GM21825 (cell line): ENCODE measurements around the gene ASTN2.

Source experiments
- ATAC-seq: cut with Tn5 transposase; IDR thresholded peaks from one replicate; pipeline ENCODE4 v1.9.1; 2021; ENCODE audit warnings: mild to moderate bottlenecking, moderate library complexity; ENCODE audit not compliant: unreplicated experiment

The ASTN2 gene

DNA sequence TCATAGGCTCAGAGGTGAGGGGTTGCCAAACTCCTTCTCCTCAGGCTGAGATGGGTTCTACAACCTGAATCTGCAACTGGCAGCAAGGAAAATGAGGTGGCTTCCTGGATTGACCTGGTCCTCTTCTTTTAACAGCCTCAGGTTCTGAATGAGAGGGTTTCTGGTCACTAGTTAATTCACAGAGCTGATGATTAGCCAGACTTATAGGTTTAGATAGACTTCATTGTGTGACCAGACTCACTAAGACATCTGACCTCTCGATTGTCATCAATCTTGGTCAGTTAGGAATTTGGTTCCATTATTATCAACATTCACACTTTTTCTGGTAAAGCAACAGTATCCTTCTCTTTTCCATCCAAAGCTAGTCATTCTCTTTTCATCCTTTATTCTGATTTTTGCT is 1003.4 kb downstream of the ASTN2 start:
- no peak for ATAC-seq

- no peak for ATAC-seq
Measured at GRCh38 chr9:116409638-116410037, 1005.2 kb downstream of the ASTN2 start.

DNA sequence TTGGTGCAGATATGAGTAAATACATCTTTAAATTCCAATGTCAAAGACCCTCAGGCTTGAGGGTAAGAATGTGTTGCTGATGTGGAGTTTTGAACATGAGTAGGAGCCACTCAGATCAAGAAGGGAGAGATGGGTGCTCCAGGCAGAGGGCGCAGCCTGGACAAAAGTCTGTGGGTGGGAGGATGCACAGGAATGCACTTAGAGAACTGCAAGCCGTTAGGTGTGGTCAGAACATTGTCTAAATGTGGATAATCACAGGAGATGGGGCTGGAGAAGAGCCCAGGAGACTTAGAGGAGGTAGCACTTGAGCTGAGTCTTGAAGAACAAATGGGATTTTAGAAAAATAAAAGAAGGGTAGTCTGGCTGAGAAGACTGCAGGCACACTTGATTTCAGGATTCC is 1005.7 kb downstream of the ASTN2 start:
- ATAC-seq = no peak

- ATAC-seq = no peak
Measured at GRCh38 chr9:116406469-116406868, 1008.4 kb downstream of the ASTN2 start.

- ATAC-seq = no peak
Measured at GRCh38 chr9:116405321-116405720, 1009.5 kb downstream of the ASTN2 start.

DNA sequence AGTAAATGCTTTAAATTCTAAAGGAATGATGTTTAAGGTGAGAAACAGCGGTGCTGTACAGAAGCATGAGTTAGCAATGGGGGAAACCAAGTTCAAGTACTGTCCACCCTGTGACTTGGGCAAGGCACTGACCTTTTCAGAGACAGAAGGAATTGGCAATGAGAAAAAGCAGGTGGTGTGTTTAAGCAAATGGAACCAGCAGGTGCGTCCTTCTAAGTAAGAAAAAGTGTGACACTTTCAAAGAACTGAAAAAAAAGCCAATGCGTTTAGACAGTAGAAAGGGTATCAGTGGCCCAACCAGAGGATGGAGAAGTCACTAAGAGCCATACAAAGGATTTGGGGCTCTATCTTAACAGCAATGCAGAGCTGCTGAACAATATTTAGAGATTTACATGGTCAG is 1010.6 kb downstream of the ASTN2 start:
- no peak for ATAC-seq

DNA sequence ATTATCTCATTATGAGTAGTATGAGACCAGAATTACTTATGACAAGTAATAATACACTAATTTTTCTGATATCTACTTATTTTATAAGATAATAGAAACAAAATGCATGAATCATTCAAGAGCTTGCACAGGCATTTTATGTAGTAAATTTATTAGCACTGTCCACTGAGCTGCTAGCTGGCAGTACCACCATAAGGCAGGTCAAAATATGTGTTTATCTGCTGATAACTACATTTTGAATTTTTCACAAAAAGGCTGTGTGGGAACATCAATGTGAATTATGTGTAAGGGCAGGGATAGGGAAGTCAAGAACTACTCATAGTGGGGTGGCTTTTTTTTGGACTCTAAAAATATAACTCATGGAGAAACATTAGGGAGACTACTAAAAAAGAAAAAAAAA is 1011.7 kb downstream of the ASTN2 start:
- ATAC-seq = no peak

GRCh38 chr9:116395699-116396037 is 1019.2 kb downstream of the ASTN2 start:
- ATAC-seq = no peak

DNA sequence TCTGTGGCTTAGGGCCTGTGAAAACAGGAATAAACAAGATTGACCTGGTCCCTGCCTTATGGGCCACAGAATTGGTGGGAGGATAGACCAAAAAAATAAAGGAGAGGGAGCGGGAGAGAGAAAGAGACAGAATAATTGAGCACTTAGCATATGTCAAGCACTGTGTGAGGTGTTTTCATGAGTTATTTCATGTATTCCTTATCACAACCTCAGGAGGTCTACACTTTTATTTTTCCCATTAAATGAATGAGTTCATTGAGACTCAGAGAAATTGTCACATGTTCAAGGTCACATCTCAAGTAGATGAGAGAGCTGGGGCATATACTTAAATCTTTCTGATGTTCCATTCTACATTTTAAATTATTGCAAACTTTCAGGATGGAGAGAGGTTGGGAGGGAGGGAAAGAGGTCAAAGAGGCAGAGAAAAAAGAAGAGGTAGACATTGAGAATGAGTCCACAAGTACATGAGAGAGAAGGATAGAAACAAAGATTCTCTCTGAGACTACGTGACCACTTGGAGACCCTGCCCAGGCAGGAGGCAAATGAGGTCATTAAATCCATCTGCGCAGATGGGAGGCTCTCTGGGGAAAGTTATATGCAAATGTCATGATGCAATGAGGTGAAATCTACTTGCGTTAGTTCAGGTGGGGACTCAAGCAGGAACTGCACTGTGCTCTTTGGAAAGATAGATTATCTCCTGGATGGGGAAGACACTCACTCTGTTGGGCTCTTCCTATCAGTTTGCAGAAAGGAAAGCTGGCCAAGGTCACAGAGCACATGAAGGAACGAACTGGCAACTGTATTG is 1019.8 kb downstream of the ASTN2 start:
- ATAC-seq = no peak

DNA sequence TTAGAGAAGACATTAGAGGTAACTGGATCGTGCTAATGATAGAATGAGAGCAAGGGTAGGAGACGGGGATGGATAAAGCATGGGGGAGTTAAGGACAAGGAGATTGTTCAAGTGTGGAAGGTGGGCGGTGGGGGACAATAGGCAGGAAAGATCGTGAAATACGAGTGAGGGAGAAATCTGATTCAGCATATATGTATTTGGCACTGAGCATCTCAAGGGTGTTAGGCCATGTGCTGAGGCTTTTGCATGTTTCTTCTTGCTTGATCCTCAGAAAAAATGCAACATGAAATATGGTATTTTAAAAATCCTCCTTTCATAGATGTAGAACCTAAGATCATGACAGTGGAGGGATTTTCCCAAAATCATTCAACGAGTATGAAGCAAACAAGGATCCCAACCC is 1020.8 kb downstream of the ASTN2 start:
- ATAC-seq = no peak

- no peak for ATAC-seq
Measured at GRCh38 chr9:116393198-116393597, 1021.7 kb downstream of the ASTN2 start.

DNA sequence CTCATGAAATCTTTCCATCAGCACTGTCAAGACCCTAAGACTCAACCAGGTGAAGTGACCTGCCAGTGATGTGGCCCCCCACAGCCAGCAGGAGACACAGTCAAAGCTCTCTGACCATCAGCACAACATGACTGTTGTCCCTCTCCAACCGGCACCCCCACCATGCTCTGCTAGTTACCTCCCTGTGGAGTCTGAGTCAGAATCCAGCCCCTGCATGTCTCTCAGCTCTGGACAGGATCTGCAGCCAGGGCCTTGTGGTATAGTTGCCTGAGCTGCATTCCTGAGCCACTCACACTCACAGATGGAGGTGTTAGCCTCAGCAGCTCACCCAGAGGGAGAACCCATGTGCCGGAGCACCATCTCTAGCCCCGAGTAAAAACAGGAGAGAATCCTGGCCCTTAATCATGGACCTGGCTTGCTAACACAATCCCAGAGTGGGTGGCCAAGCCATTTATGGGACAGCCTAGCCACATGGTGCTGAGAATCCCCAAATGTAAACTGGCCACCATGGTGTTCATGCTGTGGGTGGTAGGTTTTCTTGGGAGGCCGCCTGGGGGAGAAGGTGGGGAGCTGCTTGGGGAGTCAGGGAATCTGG is 1023.5 kb downstream of the ASTN2 start:
- no peak for ATAC-seq

DNA sequence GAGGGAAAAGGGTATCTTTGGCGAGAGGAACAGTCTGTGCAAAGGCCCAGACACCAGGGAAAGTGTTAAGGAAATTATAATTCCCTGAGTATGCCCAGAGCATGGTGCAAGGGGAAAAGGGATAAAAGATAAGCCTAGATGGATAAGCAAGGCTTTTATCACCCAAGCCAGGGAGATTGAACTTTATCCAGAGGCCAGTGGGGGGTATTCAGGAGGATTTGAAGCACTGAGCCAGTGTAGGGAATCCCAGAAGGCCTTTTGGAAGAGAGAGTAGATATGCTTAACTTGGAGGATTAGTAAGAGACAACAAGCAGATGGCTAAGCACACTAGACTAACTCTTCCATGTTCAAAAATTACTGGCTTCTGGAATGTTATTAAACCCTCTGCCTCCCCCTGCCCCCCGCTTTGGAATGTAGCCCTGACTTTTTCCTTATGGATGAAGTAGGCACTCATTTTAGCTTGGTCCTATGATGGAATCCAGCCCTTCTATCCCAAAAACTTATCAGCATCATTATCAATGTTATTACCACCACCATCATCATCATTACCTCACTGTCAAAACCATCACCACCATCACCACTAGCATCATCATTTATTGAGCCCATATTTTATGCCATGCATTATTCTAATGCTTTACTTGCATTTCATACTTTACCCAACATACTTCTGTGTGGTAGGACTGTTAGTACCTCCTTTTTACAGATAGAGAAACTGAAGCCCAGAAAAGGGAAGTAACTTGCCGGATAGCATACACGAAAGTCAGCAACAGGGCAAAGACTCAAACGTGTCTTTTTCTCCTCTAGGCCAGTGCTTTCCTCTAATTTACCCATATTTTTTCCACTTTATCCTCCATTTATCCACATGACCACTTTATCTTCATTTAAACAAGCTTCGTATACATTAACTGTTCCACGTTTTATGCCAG is 1024.3 kb downstream of the ASTN2 start:
- peak; percentile 48 for ATAC-seq

DNA sequence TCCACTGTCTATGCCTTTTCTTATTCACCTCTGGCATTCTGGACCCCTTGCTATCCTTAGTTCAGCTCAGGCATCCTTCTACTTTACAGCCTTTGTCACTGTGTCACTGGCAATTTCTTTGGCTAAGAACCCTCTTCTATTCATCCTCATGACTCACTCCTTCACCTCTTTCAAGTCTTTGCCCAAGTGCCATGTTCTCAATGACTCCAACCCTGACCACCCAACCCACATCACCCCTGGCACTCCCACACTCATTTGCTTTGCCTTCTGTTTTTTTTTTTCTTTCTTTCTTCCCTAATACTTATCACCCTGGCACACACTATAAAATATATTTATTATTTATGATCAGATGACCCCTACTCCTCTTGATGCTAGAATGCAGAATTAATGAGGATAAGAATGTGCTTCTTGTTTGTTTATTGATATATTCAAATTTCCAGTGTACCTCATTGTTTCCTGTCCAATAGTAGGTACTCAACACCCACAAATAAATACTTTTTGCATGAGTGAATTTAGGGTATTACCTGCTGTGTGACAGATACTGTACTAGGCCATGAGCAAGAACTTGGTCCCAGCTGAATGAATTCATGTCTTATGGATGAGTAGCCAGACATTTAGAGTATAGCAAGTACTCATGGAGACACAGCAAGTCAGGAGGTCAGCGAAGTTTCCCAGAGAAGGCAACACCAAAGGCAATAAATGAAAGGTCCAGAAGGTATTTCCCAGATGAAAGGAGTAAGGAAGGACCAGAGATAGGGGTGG is 1025.1 kb downstream of the ASTN2 start:
- ATAC-seq = no peak

- peak; percentile 65 for ATAC-seq
Measured at GRCh38 chr9:116387934-116388698, 1026.7 kb downstream of the ASTN2 start.

GRCh38 chr9:116383936-116384335 is 1030.9 kb downstream of the ASTN2 start:
- ATAC-seq = no peak

GRCh38 chr9:116383133-116383532 is 1031.7 kb downstream of the ASTN2 start:
- no peak for ATAC-seq

DNA sequence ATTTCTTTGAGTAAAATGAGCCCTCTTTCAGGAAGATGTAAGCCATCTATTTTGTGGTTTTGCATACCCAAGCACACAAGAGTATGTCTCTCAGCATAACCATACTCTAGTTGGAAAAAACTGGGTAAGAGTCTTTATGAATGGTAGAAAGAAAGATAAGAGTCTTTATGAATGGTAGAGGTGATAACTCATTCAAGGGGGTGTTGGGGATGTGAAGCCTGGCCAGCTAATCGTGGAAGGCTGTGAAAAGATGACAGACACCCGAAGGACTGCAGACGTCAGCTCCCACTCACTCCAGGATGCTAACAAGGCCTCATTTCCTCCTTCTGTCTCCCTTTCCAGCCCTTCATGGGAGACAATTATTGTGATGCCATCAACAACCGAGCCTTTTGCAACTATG is 1032.8 kb downstream of the ASTN2 start:
- no peak for ATAC-seq

- no peak for ATAC-seq
Measured at GRCh38 chr9:116381350-116381749, 1033.5 kb downstream of the ASTN2 start.

GRCh38 chr9:116380496-116380995 is 1034.3 kb downstream of the ASTN2 start:
- no peak for ATAC-seq
